ENCODE data around the gene WFDC1.

The WFDC1 gene

GRCh38 chr16:84370723-84371552, 76.3 kb downstream of the WFDC1 start:
- H3K27ac ChIP-seq (ENCODE audit: insufficient read depth, low read depth, low read length, poor library complexity, severe bottlenecking) = no peak overlapping the region
- H3K27me3 ChIP-seq (ENCODE audit: control insufficient read depth, insufficient read depth, low read length, poor library complexity, severe bottlenecking) = peaks cover 38% of the 10 kb centered on the region
- no peaks in the 10 kb centered on the region for H3K36me3 ChIP-seq (ENCODE audit: control insufficient read depth, insufficient read depth, low read length)
- H3K9me3 ChIP-seq (ENCODE audit: control insufficient read depth, low read length) = no peaks in the 10 kb centered on the region
- no peak overlapping the region for H3K4me3 ChIP-seq (ENCODE audit: insufficient read depth, low read depth, low read length)
- 82 to 86% methylated on average over 8 of the region's 8 CpGs for WGBS, 2 experiments
- peaks cover 22% of the 10 kb centered on the region for H3K4me1 ChIP-seq (ENCODE audit: control insufficient read depth, insufficient read depth, low read length)

DNA sequence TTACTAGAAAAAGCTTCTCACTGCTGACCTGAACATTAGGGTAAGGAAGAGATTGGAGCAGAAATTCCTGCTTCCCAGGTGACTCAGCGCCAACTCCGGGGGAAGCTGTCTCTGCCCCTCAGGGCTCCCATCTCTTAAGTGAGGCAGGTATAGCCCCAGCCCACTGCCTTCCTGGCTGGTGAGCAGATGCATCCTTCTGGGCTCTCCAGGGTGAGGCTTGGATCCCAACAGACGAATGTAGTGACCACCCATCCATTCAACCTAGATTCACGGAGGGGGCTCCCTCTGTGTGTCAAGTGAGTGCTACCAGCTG, 76.8 kb downstream of the WFDC1 start:
- H3K4me1 ChIP-seq (ENCODE audit: control insufficient read depth, insufficient read depth, low read length) = peaks cover 22% of the 10 kb centered on the region
- WGBS, 2 experiments = 83% methylated on average over 4 of the region's 4 CpGs
- H3K27ac ChIP-seq (ENCODE audit: insufficient read depth, low read depth, low read length, poor library complexity, severe bottlenecking) = no peak overlapping the region
- H3K27me3 ChIP-seq (ENCODE audit: control insufficient read depth, insufficient read depth, low read length, poor library complexity, severe bottlenecking) = peaks cover 38% of the 10 kb centered on the region
- no peaks in the 10 kb centered on the region for H3K36me3 ChIP-seq (ENCODE audit: control insufficient read depth, insufficient read depth, low read length)
- H3K4me3 ChIP-seq (ENCODE audit: insufficient read depth, low read depth, low read length) = no peak overlapping the region
- no peaks in the 10 kb centered on the region for H3K9me3 ChIP-seq (ENCODE audit: control insufficient read depth, low read length)

- WGBS, 2 experiments = 85 to 87% methylated on average over 10 of the region's 10 CpGs
- Histone ChIP-seq H3K36me3 (ENCODE audit: control insufficient read depth, insufficient read depth, low read length) (no peaks in the 10 kb centered on the region), H3K9me3 (ENCODE audit: control insufficient read depth, low read length) (no peaks in the 10 kb centered on the region), H3K27ac (ENCODE audit: insufficient read depth, low read depth, low read length, poor library complexity, severe bottlenecking) (no peak overlapping the region), H3K4me1 (ENCODE audit: control insufficient read depth, insufficient read depth, low read length) (peaks cover 9% of the 10 kb centered on the region), H3K4me3 (ENCODE audit: insufficient read depth, low read depth, low read length) (no peak overlapping the region), H3K27me3 (ENCODE audit: control insufficient read depth, insufficient read depth, low read length, poor library complexity, severe bottlenecking) (peaks cover 14% of the 10 kb centered on the region)
Observed at GRCh38 chr16:84373907-84374489, 79.3 kb downstream of the WFDC1 start.

GRCh38 chr16:84378099-84378498, 83.4 kb downstream of the WFDC1 start:
- Histone ChIP-seq H3K9me3 (ENCODE audit: control insufficient read depth, low read length) (no peaks in the 10 kb centered on the region), H3K27me3 (ENCODE audit: control insufficient read depth, insufficient read depth, low read length, poor library complexity, severe bottlenecking) (no peaks in the 10 kb centered on the region), H3K36me3 (ENCODE audit: control insufficient read depth, insufficient read depth, low read length) (no peaks in the 10 kb centered on the region), H3K4me3 (ENCODE audit: insufficient read depth, low read depth, low read length) (no peak overlapping the region), H3K27ac (ENCODE audit: insufficient read depth, low read depth, low read length, poor library complexity, severe bottlenecking) (no peak overlapping the region), H3K4me1 (ENCODE audit: control insufficient read depth, insufficient read depth, low read length) (no peaks in the 10 kb centered on the region)
- WGBS, 2 experiments = 83 to 90% methylated on average over 7 of the region's 7 CpGs

- Histone ChIP-seq H3K36me3 (ENCODE audit: control insufficient read depth, insufficient read depth, low read length) (no peaks in the 10 kb centered on the region), H3K4me3 (ENCODE audit: insufficient read depth, low read depth, low read length) (no peak overlapping the region), H3K27ac (ENCODE audit: insufficient read depth, low read depth, low read length, poor library complexity, severe bottlenecking) (no peak overlapping the region), H3K4me1 (ENCODE audit: control insufficient read depth, insufficient read depth, low read length) (no peaks in the 10 kb centered on the region), H3K27me3 (ENCODE audit: control insufficient read depth, insufficient read depth, low read length, poor library complexity, severe bottlenecking) (no peaks in the 10 kb centered on the region), H3K9me3 (ENCODE audit: control insufficient read depth, low read length) (no peaks in the 10 kb centered on the region)
- 89 to 92% methylated on average over 13 of the region's 13 CpGs for WGBS, 2 experiments
Observed at GRCh38 chr16:84378567-84378966, 83.9 kb downstream of the WFDC1 start.

DNA sequence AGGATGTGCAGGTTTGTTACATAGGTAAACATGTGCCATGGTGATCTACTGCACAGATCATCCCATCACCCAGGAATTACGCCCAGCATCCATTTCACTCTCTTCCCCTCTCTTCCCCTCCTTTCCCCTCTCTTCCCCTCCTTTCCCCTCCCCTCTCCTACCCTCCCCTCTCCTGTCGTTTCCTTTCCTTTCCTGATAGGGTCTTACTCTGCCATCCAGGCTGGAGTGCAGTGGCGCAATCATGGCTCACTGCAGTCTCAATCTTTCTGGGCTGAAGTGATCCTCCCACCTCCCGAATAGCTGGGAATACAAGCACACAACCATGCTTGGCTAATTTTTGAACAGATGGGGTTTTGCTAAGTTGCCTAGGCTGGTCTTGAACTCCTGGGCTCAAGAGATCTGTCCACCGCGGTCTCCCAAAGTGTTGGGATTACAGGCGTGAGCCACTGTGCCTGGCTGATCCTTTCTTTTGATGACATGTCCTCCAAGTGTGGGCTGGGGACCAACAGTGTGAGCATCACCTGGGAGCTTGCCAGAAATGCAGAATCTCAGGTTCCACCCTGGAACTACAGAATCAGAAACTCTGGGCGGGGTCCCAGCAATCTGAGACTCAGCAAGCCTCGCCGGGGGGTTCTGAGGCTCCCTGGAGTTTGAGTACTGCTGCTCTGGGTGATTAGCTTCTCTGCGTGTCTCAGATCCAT, 84.5 kb downstream of the WFDC1 start:
- H3K27me3 ChIP-seq (ENCODE audit: control insufficient read depth, insufficient read depth, low read length, poor library complexity, severe bottlenecking) = no peaks in the 10 kb centered on the region
- no peak overlapping the region for H3K4me3 ChIP-seq (ENCODE audit: insufficient read depth, low read depth, low read length)
- 78 to 80% methylated on average over 11 of the region's 11 CpGs for WGBS, 2 experiments
- no peaks in the 10 kb centered on the region for H3K36me3 ChIP-seq (ENCODE audit: control insufficient read depth, insufficient read depth, low read length)
- no peaks in the 10 kb centered on the region for H3K4me1 ChIP-seq (ENCODE audit: control insufficient read depth, insufficient read depth, low read length)
- H3K9me3 ChIP-seq (ENCODE audit: control insufficient read depth, low read length) = no peaks in the 10 kb centered on the region
- no peak overlapping the region for H3K27ac ChIP-seq (ENCODE audit: insufficient read depth, low read depth, low read length, poor library complexity, severe bottlenecking)

All from ectodermal cell (in vitro differentiated cells).